Stimulated activated CD8-positive, alpha-beta memory T cell treated with anti-CD3 and anti-CD28 coated beads, Interleukin-15, amount 100 ng/mL, for 4 hours (primary cell): ENCODE results near the gene CREG1.
"Not testable (repeated sequence)": the region's sequence is repeated elsewhere in the genome, so short reads cannot be mapped to it uniquely, and the experiment has no call there.

Source experiments
- DNase-seq, 2 donors: peaks; one replicate each; pipeline ENCODE4 v3.0.0-alpha.2; 2020; ENCODE audit warnings: low read depth in 2 of 2

CREG1 gene

GRCh38 chr1:167553136-167554027, at the start of gene CREG1:
Gene CREG1 (minus strand): TSS chr1:167553762.
- peak; percentile 72 to 75 for DNase-seq

DNA sequence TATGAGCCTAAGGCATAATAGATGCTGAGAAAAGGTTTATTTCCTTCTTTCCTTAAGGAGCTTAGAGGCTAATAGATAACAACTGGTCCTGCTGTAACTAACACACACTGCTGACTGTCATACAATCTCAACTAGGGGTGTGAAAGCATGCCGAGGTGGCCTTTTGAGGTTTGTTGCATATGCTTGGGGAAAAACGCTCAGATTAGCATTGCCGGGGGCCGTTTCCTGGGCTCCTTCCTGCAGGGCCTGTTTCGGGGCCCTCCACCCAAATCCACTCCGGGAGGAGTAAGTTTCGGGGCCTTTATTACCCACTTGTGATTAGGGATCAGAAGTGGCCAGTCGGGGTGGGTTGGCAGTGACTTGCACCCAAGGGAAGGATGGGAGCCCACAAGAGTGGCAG, 49.3 kb upstream of the CREG1 start:
- no peak for DNase-seq

- DNase-seq: no peak
Measured at GRCh38 chr1:167601442-167602383, 48.2 kb upstream of the CREG1 start.

- no peak for DNase-seq
Measured at GRCh38 chr1:167599957-167600581, 46.5 kb upstream of the CREG1 start.

GRCh38 chr1:167594822-167595221, 41.3 kb upstream of the CREG1 start:
- DNase-seq: no peak

DNA sequence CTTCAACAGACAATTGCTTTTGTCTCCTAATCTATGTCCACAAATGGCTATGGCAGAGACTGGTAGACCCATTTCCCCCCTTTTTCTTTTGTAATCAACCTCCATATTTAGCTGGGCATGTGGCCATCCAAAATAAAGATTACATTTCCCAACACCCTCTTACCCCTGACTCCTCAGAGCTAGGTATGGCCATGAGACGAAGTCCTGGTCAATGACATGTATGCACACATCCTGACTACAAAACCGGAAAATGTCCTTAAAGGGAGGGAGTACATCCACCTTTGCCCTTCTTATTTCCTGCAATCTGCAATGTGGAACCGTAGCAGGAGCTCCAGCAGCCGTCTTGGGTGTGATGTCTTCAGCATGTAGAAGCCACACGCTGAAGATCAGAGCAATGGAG, 40.3 kb upstream of the CREG1 start:
- DNase-seq: no peak

DNA sequence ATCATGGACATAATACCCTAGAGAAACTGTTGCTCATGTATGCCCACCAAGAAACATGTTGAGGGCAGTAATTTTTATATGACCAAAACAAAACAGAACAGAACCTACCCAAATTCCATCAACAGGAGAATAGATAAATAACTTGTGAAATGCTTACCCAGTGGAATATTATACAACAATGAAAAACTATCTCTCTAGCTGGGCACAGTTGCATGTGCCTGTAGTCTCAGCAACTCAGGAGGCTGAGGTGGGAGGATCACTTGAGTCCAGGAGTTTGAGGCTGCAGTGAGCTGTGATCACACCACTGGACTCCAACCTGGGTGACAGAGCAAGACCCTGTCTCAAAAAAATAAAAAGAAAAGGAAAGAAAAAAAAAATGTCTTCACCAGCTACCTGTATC, 38.9 kb upstream of the CREG1 start:
- no peak for DNase-seq

GRCh38 chr1:167588361-167588760, 34.8 kb upstream of the CREG1 start:
- no peak for DNase-seq

GRCh38 chr1:167587872-167588271, 34.3 kb upstream of the CREG1 start:
- DNase-seq: no peak

DNA sequence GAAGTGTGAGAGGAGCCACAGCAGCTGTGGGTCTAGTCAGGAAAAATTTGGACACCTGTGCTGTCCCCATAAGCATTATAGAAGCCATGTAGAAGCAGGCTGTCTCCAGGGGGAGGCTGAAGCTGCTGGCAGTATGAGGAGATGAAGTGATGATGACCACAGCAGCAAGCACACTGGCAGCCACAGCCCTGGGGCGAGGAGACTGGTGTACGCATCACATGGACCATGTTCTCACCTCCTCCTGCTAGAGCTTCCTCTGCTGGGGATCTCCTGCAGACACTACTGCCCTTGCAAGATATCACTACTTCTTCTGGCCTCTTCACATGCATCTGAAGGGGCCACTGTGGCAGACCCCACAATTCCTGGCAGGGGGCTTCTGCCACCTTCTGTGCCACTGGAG, 33.8 kb upstream of the CREG1 start:
- no peak for DNase-seq

GRCh38 chr1:167584581-167584980, 31.0 kb upstream of the CREG1 start:
- no peak for DNase-seq

DNA sequence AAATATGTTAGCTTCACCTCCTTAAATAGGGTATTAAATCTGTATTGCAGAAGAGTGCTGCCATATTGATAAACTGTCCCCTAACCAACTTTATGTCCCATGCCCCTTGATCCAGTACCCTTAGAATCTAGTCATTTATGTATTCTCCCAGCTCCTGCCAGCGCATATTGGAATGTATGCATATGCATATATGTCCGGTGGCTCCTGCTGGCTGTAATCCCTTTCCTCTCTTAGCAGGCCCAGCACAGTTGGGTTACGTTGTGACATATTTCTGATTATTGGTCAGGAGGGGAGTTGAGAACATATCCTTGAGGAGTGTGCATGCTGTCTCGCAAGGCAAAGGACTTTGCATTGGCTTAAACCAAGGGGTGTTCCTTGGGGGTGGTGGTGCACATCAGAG, 29.2 kb upstream of the CREG1 start:
- no peak for DNase-seq

- DNase-seq: no peak
Measured at GRCh38 chr1:167582064-167582463, 28.5 kb upstream of the CREG1 start.

GRCh38 chr1:167579986-167580385, 26.4 kb upstream of the CREG1 start:
- no peak for DNase-seq

GRCh38 chr1:167578939-167579521, 25.5 kb upstream of the CREG1 start:
- DNase-seq: no peak

DNA sequence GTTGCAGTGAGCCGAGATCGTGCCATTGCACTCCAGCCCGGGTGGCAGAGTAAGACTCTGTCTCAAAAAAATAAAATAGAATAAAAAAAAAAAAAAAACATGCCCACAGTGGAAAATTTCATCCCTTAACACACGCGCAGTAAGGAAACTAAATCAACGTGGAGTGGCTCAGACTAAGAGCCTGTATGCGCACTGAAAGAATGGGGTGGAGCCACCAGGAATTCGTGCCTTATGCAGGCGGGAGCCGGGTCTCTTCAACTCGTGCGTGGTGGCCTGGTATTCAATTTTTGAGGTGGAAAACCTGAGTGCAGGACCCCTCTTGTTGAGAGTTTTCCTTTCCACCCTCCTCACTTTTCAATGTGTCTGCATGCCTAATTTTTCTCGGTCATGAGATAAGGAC, 22.1 kb upstream of the CREG1 start:
- DNase-seq: no peak

DNA sequence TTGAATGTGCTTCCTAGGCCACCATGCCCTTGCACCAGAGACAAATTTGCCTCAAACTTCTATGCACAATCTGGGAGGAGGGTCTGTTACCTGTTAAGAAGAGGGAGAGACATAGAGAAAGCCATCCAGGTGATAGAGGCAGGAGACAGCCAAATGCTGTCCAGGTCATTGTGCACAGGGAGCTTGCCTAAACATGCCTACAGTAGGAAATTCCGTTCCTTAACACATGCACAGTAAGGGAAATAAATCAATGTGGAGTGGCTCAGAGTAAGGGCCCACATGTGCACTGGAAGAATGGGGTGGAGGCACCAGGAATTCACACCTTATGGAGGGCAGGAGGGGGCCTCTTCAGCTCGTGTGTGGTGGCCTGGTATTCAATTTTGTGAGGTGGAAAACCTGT, 19.5 kb upstream of the CREG1 start:
- no peak for DNase-seq

GRCh38 chr1:167570712-167571111, 17.1 kb upstream of the CREG1 start:
- DNase-seq: not testable (repeated sequence)

DNA sequence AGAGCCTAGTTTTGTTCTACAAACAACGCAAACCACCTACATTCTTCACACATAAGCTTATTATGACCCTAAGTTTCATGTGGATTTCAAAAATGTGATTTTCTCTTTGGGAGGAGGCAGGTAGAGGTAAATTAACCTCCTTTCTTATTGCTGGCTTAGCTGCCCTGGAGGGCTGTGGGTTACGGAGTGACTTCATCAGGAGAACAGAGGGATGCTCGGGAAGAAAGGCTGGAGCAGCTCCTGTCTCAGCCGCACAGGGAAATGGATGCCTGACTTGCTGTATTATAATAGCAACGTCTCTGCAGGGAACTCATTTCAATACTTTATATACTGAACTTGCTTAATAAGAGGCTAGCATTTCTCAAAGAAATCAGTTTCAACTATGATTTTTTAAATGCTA, 14.1 kb upstream of the CREG1 start:
- DNase-seq: no peak

- no peak for DNase-seq
Measured at GRCh38 chr1:167566766-167567165, 13.2 kb upstream of the CREG1 start.

GRCh38 chr1:167565922-167566321, 12.4 kb upstream of the CREG1 start:
- no peak for DNase-seq
